ENCODE results near the gene SEMA4B. TPM values are rescaled to one million over a fixed set of nuclear protein-coding genes. Genes with fewer than 3 reads are reported as not detected.

Gene SEMA4B
- polyA plus RNA-seq, 1 donor (not counting 4 experiments of a cell fraction or from before 2014, with no cell fraction given): 58.7 TPM

DNA sequence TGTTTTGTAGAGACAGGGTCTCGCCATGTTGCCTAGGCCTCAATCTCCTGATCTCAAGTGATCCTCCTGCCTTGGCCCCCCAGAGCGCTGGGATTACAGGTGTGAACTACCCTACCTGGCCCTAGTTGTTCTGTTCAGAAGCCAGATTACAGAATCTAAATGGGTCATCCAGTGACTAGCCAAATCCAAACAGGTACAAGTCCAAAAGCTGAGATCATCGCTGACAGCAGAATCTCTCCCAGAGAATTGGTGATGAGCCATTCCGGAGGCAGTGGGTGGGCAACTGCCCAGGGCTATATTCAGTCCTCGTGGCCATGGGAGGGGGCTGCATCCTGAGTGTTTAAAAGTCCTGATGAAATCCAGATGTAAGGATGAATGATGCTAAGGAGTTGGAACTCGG lies 47.5 kb upstream of the SEMA4B start:
- Histone ChIP-seq H3K79me2 (ENCODE audit: control insufficient read depth, insufficient read depth, low read length) (no peaks in the 10 kb centered on the region), H3K9me3 (ENCODE audit: control insufficient read depth, low read depth, low read length) (no peaks in the 10 kb centered on the region), H4K20me1 (ENCODE audit: control insufficient read depth, extremely low read depth, insufficient read depth, low read length) (no peaks in the 10 kb centered on the region), H3K27me3 (ENCODE audit: control insufficient read depth, extremely low read depth, insufficient read depth, low read length) (no peaks in the 10 kb centered on the region), H3K9ac (ENCODE audit: control insufficient read depth, extremely low read depth, insufficient read depth, low read length) (no peak overlapping the region), H3K9me1 (ENCODE audit: control insufficient read depth, extremely low read depth, insufficient read depth, low read length) (no peaks in the 10 kb centered on the region), H3K27ac (ENCODE audit: control insufficient read depth, insufficient read depth, low read length) (no peak overlapping the region), H3K4me2 (ENCODE audit: control insufficient read depth, extremely low read depth, insufficient read depth, low read depth, low read length) (no peak overlapping the region), H3K4me3 (ENCODE audit: control insufficient read depth in 2 of 3, extremely low read depth in 1 of 3, insufficient read depth in 2 of 3, low read depth in 1 of 3, low read length in 3 of 3) (no peak overlapping the region), H3K4me1 (ENCODE audit: control insufficient read depth, extremely low read depth, insufficient read depth, low read length) (peaks cover 8% of the 10 kb centered on the region), H3K36me3 (ENCODE audit: control insufficient read depth in 2 of 2, extremely low read depth in 1 of 2, insufficient read depth in 2 of 2, low read length in 2 of 2) (no peaks in the 10 kb centered on the region), H2AFZ (ENCODE audit: control insufficient read depth, low read length) (no peak overlapping the region)
- FAIRE-seq (no peak), DNase-seq (ENCODE audit: low read depth, low spot score) (no peak)
- TF ChIP-seq EZH2 (IDR thresholded peaks at IDR 0.05; ENCODE audit: low read length): no peak
- TF ChIP-seq, protein P1, sequence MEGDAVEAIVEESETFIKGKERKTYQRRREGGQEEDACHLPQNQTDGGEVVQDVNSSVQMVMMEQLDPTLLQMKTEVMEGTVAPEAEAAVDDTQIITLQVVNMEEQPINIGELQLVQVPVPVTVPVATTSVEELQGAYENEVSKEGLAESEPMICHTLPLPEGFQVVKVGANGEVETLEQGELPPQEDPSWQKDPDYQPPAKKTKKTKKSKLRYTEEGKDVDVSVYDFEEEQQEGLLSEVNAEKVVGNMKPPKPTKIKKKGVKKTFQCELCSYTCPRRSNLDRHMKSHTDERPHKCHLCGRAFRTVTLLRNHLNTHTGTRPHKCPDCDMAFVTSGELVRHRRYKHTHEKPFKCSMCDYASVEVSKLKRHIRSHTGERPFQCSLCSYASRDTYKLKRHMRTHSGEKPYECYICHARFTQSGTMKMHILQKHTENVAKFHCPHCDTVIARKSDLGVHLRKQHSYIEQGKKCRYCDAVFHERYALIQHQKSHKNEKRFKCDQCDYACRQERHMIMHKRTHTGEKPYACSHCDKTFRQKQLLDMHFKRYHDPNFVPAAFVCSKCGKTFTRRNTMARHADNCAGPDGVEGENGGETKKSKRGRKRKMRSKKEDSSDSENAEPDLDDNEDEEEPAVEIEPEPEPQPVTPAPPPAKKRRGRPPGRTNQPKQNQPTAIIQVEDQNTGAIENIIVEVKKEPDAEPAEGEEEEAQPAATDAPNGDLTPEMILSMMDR (optimal IDR thresholded peaks at IDR 0.05 in 1 of 3, IDR thresholded peaks at IDR 0.05 in 1 of 3, conservative IDR thresholded peaks at IDR 0.05 in 1 of 3; ENCODE audit: extremely low read depth in 1 of 3, insufficient read depth in 2 of 3, low read length in 3 of 3): no peak
- dilution Hi-C loops (cut with MboI; ENCODE audit: extremely low pct_ligation_motif_present, low sequenced_read_pairs): no loop called here

DNA sequence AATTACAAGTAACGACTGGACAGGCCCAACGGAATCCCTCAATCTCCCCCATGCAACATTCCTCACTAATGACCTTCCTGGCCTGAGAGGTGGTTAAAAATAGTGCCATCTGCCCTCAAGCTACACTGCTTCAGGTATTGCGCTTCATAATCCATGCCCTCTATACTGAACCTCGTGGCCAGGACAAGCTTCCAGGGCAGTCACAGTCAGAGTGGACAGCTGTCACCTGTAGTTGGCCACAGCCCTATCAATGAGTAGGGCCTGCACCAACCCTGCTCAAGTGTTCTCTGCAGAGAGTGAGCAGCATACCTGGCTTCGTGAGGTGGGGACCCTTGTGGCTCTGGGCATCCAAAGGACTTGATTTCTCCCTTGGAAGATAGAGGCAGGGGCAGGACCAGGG lies 46.9 kb upstream of the SEMA4B start:
- dilution Hi-C loops (cut with MboI; ENCODE audit: extremely low pct_ligation_motif_present, low sequenced_read_pairs): no loop called here
- no peak for TF ChIP-seq EZH2 (IDR thresholded peaks at IDR 0.05; ENCODE audit: low read length)
- TF ChIP-seq, protein P1 (optimal IDR thresholded peaks at IDR 0.05 in 1 of 3, IDR thresholded peaks at IDR 0.05 in 1 of 3, conservative IDR thresholded peaks at IDR 0.05 in 1 of 3; ENCODE audit: extremely low read depth in 1 of 3, insufficient read depth in 2 of 3, low read length in 3 of 3): no peak
- no peak for FAIRE-seq
- Histone ChIP-seq H3K79me2 (ENCODE audit: control insufficient read depth, insufficient read depth, low read length) (no peaks in the 10 kb centered on the region), H3K36me3 (ENCODE audit: control insufficient read depth in 2 of 2, extremely low read depth in 1 of 2, insufficient read depth in 2 of 2, low read length in 2 of 2) (no peaks in the 10 kb centered on the region), H3K9ac (ENCODE audit: control insufficient read depth, extremely low read depth, insufficient read depth, low read length) (no peak overlapping the region), H3K9me1 (ENCODE audit: control insufficient read depth, extremely low read depth, insufficient read depth, low read length) (no peaks in the 10 kb centered on the region), H3K4me1 (ENCODE audit: control insufficient read depth, extremely low read depth, insufficient read depth, low read length) (peaks cover 8% of the 10 kb centered on the region), H3K9me3 (ENCODE audit: control insufficient read depth, low read depth, low read length) (no peaks in the 10 kb centered on the region), H4K20me1 (ENCODE audit: control insufficient read depth, extremely low read depth, insufficient read depth, low read length) (no peaks in the 10 kb centered on the region), H2AFZ (ENCODE audit: control insufficient read depth, low read length) (no peak overlapping the region), H3K4me2 (ENCODE audit: control insufficient read depth, extremely low read depth, insufficient read depth, low read depth, low read length) (no peak overlapping the region), H3K4me3 (ENCODE audit: control insufficient read depth in 2 of 3, extremely low read depth in 1 of 3, insufficient read depth in 2 of 3, low read depth in 1 of 3, low read length in 3 of 3) (no peak overlapping the region), H3K27me3 (ENCODE audit: control insufficient read depth, extremely low read depth, insufficient read depth, low read length) (no peaks in the 10 kb centered on the region), H3K27ac (ENCODE audit: control insufficient read depth, insufficient read depth, low read length) (no peak overlapping the region)
- DNase-seq (ENCODE audit: low read depth, low spot score): no peak

All from keratinocyte (primary cell).